CD4-positive, alpha-beta T cell treated with Interleukin-6 for 4 hours (primary cell): ENCODE measurements around the gene ARL13B.
A peak's percentile ranks its signal among the peaks of the same experiment; 100 is the strongest.
"Not testable (repeated sequence)": the region's sequence is repeated elsewhere in the genome, so short reads cannot be mapped to it uniquely, and the experiment has no call there.

Experiments
- DNase-seq: peaks from one replicate; pipeline ENCODE4 v3.0.0-alpha.2; 2020; ENCODE audit warnings: mixed read lengths

The ARL13B gene

GRCh38 chr3:94001827-94002495 is 22.0 kb downstream of the ARL13B start:
- no peak for DNase-seq

- peak; percentile 3 for DNase-seq
These were observed 24.5 kb downstream of the ARL13B start for GRCh38 chr3:94004301-94004910.

- DNase-seq: no peak
These were observed 28.3 kb downstream of the ARL13B start for GRCh38 chr3:94008253-94008652.

GRCh38 chr3:94009608-94010007 is 29.7 kb downstream of the ARL13B start:
- DNase-seq: no peak

- no peak for DNase-seq
These were observed 31.3 kb downstream of the ARL13B start for GRCh38 chr3:94011233-94011711.

GRCh38 chr3:94012185-94012584 is 32.2 kb downstream of the ARL13B start:
- DNase-seq: no peak

GRCh38 chr3:94015025-94015424 is 35.1 kb downstream of the ARL13B start:
- DNase-seq: no peak

GRCh38 chr3:94019659-94020058 is 39.7 kb downstream of the ARL13B start:
- no peak for DNase-seq

- no peak for DNase-seq
These were observed 40.3 kb downstream of the ARL13B start for GRCh38 chr3:94020293-94020692.

GRCh38 chr3:94024385-94024784 is 44.4 kb downstream of the ARL13B start:
- DNase-seq: no peak

- no peak for DNase-seq
These were observed 46.7 kb downstream of the ARL13B start for GRCh38 chr3:94026623-94027022.

GRCh38 chr3:94028093-94028837 is 48.3 kb downstream of the ARL13B start, which contains the start of gene STX19:
Gene STX19, minus strand, starts transcription at chr3:94028597. Its CDS starts 13,328 bp downstream, at chr3:94015269.
- no peak for DNase-seq

- no peak for DNase-seq
These were observed 57.1 kb downstream of the ARL13B start for GRCh38 chr3:94036909-94037507.

- no peak for DNase-seq
These were observed 63.3 kb downstream of the ARL13B start for GRCh38 chr3:94043285-94043684.

- DNase-seq: not testable (repeated sequence)
These were observed 64.4 kb downstream of the ARL13B start for GRCh38 chr3:94044100-94044936.

- DNase-seq: no peak
These were observed 66.6 kb downstream of the ARL13B start for GRCh38 chr3:94046533-94046932.

GRCh38 chr3:94049267-94049666 is 69.3 kb downstream of the ARL13B start:
- DNase-seq: no peak

- DNase-seq: no peak
These were observed 70.6 kb downstream of the ARL13B start for GRCh38 chr3:94050546-94050945.

GRCh38 chr3:94061297-94061696 is 81.3 kb downstream of the ARL13B start:
- DNase-seq: no peak

GRCh38 chr3:94062513-94063404 is 82.8 kb downstream of the ARL13B start, which contains the start of the genes DHFR2 and NSUN3:
Gene DHFR2, minus strand, starts transcription at chr3:94062916. Its CDS starts 1,405 bp downstream, at chr3:94061511.
Gene NSUN3, plus strand, starts transcription at chr3:94063061. Its CDS starts 66 bp downstream, at chr3:94063127.
- peak; percentile 84 for DNase-seq

GRCh38 chr3:94063496-94064119 is 83.7 kb downstream of the ARL13B start:
- peak; percentile 4 for DNase-seq
